Dedifferentiated amniotic fluid mesenchymal stem cell (primary cell): Measurements from ENCODE around the gene ELMO1.

Source experiments
- DNase-seq: peaks from one replicate; pipeline ENCODE4 v3.0.0-alpha.2; 2016; ENCODE audit errors: extremely low spot score

The ELMO1 gene

DNA sequence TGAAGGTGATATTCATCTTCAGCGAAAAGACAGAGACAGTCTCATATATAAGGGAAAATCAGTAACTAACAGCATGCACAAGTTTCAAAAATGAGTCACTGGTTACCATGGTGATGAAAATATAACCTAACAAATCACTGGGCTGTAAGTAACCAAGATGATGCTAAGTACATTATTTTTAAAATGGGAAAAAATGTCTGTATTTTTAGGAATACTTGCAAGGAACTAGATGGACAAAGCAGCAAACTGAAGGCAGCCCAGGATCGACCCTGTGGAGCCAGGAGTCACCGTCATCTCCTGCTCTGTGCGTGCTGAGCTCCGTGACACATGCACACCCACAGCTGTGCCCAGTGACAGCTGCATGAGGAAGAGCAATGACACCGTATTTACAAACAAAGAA lies 137.3 kb downstream of the ELMO1 start:
- DNase-seq, result no peak

DNA sequence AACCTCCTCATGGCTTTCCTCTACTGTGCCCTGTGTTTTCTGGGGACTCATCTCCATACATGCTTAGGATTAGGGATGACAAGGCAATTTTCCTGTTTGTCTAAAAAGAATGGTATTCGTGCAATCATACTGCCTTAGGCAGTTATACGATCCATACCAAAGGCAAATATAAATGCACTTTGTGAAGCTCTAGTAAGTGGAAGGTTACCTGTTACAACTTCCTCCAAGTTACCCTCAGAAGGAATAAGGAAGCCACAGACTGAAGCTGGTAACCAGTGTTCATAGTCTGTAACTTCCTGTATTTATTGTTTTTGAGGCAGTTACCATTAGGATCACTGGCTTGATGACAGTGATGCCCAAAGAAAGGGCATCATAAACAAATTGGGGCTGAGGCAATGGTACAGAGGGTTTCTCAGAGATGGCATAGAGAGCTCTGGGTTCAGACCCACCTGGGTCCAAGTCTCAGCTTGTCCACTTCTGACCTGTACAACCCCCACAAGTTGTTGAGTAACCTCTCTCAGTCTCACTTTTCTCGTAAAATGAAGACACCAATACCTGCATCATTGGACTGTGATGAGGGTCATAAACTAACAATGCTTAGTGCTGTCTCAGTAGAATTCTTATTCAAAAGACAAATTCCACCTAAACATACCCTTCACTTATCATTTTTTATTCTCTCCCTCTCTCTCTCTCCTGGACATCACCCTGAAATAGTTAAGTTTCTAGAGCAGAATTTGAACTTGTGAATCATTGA lies 138.2 kb downstream of the ELMO1 start:
- DNase-seq, result no peak

DNA sequence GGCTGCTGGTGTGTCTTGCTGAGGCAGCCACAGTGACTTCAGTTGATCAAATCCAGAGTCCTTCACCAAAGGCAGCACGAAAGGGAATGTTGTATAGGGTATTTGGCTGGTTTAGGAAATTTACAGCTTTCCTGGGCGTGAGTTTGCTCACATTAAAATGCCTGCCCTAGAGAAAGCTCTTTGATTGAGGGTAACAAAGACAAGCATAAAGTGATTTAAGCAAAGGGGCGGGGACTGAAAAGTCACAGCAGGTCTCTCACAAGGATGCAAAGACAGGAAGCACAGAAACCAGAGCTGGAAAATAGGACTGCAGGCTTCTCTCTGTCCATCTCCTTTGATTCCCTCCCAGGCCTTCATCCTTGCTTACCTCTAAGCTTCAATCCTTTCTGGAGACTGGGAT lies 139.2 kb downstream of the ELMO1 start:
- DNase-seq, result no peak

DNA sequence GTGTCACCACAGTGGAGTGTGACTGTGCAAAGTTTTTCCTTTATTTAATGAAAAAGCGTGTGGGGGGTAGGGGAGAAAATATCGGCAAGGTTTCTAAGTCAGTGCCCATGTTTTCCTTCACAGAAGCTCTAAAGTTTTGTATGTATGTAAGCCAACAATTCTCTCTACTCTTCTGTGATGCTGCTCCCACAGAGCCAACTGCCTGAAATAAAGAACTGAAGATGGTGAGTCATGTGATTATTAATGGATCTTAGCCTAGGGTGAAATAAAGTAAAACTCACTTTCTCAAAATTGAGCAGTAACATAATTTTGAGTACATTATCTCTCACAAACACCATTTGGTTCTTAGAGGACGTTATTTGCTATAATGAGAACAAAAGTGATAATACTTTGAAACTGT lies 143.7 kb downstream of the ELMO1 start:
- DNase-seq, result no peak

DNA sequence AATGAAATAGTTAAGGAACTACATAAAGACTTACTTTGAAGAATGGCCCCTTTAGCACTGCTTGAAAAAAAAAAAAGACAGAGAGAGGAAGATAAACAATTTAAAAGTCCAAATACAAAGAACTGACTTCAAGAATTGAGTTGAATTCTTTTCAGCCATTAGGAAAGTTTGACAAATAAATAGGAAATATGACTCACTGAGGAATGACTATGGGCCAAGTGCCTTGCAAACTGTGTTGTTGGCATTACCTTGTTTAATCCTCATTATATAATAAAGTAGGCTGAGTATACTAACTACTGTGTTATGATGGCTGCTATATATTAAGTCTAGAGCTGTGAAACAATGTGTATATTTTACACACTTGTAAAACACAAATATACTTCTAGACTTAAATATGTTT lies 151.1 kb downstream of the ELMO1 start:
- DNase-seq, result no peak

DNA sequence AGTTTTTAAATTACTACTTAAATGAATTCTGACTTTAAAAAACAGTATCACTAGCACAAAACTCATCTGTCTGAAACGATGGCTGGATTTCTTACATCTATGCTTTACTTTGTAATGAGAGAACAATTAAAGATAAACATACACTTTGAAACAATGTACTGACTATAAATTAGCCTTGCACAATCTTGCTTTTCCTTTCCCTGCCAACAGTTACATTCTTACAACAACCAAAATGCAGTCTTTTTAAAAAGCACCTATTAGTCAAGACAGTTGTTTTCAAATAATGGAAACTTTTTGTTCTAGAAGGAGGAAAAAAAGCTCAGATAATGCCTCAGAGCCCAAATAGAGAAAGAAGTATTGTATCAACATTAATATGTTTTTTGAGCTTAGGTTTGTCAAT lies 153.3 kb downstream of the ELMO1 start:
- DNase-seq, result no peak

- DNase-seq, result no peak
Measured at GRCh38 chr7:37290731-37291130, 157.9 kb downstream of the ELMO1 start.

GRCh38 chr7:37289781-37290180 lies 158.9 kb downstream of the ELMO1 start:
- no peak for DNase-seq

- DNase-seq, result no peak
Measured at GRCh38 chr7:37289367-37289766, 159.3 kb downstream of the ELMO1 start.

DNA sequence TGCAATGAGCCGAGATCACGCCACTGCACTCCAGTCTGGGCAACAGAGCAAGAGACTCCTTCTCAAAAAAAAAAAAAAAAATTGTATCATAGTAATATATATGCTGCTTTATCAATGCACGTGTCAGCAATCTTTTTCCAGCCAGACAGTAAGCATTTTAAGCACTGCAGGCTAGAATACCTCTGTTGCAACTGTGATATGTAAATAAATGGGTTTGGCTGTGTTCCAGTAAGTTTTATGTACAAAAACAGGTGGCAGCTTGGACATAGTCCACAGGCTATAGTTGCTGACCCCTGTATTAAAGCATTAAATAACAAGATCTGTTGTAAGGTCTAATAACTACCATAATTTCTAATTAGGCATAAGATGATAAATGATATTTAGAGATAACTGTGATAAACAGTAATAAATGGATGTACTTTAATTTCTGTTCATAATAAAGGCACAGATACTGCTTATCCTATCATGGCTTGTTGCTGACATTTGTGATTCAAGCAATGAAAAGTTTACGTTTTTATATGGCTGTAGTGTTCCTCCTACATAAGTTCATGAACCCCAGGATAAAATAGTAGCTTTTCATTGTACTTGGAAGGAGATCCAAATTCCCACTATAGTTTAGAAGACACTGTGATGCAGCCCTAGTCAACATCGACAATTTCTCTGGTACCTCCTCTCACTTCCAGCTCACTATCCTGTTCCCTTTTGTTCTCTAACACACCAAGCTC lies 161.4 kb downstream of the ELMO1 start:
- no peak for DNase-seq

- DNase-seq, result no peak
Measured at GRCh38 chr7:37286454-37286832, 162.2 kb downstream of the ELMO1 start.

DNA sequence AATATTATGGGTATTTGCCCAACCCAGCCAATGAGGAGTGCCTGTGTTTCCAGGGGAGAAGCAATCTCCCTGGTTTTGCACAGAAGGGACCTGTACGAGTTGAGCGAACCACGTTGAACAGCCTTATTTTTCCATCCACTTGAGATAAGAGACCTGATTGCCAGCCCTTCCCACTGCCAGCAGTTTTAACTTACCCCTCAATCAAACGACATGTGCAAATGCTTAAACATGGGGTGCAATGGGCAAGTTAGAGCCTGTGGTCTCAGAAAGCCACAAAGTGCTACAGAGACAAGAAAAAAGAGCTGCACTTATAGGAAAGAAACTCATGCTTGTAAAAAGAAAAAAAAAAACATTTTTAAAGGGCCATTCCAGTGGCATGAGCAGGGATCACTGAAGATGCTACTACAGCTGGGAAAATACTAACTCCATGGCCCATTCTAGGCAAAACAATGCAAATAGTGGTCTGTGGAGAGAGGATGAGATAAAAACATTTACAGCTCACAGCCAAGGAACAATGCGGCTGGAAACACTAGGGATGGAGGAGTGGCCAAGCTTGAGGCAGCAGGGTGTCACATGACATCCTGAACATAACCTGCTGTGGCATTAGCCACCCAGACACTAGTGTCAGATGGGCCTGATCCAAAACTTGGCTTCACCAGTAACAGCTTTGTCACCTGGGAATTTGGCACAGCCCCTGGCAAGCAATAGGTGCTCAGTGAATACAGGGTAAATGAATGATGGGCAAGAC lies 162.8 kb downstream of the ELMO1 start:
- no peak for DNase-seq

DNA sequence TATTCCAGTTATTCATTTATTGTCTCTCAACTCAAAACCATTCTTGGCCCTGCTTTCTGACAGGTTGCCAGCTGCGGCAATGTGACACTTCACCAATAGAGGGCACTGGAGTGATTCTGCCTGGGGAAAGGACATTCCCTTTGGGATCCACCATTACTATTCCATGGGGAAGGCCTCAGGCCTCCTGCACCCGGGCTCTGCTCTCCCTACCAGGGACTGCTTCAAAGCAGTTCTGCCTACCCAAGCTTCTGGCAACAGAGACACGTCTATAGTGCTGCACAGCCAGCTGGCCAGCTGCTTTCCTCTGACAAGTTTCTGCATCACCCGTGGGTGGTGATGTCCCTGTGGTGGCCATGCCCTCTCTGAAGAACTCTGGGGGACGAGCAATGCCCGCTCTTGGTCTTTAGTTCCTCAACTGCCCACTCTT lies 163.8 kb downstream of the ELMO1 start:
- DNase-seq, result no peak

- DNase-seq, result no peak
Measured at GRCh38 chr7:37284285-37284684, 164.4 kb downstream of the ELMO1 start.

DNA sequence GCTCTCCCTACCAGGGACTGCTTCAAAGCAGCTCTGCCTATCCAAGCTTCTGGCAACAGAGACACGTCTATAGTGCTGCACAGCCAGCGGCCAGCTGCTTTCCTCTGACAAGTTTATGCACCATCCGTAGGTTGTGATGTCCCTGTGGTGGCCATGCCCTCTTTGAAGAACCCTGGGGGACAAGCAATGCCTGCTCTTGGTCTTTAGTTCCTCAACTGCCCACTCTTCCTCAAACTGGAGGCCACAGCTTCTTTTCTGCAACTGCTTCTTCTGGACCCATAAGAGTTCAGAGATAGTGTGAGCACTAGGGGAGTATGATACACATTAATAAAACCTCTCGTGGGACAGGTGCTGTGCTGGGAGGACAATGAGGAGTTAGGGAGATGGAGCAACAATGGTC lies 164.9 kb downstream of the ELMO1 start:
- DNase-seq, result no peak

DNA sequence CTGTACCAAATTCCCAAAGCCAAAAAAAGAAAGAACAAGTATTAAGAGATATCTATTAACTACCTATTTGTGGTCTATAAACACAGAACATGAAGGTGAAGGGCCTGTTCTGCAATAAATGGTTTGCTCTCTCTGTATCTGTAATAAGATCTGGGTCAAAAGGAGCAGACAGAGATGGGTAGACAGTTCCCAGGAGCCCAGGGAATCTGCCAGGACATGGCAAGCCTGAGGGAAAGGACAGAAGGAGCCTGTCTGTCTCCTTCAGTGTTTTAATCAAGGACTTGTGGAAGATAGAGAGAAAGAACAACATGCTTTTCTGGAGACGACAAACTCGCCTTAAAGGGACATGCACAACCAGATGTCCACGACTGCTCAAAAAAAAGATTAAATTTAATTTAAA lies 165.7 kb downstream of the ELMO1 start:
- no peak for DNase-seq

- DNase-seq, result no peak
Measured at GRCh38 chr7:37282093-37282444, 166.6 kb downstream of the ELMO1 start.

DNA sequence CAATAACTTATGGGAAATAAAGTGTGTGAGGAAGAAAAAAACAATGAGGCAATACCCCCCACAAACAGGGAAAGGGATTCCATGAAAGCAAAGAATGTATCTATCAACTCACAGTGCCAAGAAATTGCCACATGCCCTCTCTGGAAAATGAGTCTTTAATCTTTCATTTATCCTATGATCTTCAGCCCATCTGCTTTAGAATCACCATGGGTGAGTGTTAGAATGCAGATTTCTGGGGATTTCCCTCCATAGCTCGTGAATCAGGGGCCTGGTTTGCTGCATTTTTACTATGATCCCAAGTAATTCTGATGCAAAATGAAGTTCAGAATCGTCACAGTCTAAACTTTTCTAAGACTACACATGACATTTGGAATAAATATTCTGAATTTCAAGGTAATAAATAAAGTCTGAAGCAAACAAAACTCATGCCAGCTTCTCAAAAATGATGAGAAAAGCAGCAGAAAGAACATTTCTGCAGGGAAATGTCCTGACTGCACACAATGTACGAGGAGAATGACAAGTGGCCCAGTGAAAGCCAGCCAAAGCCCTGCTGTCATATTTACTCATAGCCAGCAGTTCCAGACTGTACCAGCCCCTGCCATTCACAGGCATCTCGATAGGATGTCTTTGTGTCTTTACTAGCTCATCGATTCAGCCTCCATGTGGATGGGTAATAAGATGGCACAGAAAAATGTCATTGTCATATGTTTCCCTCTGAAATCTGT lies 167.1 kb downstream of the ELMO1 start:
- DNase-seq, result no peak

GRCh38 chr7:37277513-37277912 lies 171.2 kb downstream of the ELMO1 start:
- no peak for DNase-seq

DNA sequence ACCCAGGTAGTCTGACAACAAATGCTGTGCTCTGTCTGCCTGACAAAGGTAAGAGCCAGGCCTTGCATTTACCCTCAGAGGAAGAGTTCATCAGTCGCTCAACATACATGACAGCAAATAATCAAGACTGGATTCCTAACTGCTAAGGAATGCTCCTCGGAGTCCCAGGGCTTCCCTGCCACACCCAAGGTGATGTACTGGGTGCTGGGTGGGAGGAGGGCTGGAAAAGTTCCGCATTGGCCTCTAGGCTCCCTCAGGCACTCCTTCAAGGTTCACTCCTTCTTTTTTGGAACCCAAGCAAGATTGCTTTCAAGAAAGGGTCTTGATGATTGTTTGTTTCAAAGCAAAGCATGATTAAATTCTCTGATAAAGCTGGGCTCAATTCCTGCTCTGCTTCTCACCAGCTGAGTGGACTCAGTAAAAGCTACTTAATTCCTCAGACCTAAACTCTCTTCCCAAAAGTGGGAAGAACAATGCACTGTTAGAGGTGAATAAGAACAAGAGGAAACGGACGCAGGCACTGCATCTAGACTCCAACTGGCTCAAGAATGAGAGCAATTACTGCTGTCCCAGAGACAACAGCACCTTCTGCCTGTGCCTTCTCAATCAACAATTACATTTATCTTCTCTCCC lies 173.5 kb downstream of the ELMO1 start:
- no peak for DNase-seq

GRCh38 chr7:37273891-37274290 lies 174.8 kb downstream of the ELMO1 start:
- DNase-seq, result no peak
